Measurements from ENCODE around the gene CTDP1.

CTDP1 gene

DNA sequence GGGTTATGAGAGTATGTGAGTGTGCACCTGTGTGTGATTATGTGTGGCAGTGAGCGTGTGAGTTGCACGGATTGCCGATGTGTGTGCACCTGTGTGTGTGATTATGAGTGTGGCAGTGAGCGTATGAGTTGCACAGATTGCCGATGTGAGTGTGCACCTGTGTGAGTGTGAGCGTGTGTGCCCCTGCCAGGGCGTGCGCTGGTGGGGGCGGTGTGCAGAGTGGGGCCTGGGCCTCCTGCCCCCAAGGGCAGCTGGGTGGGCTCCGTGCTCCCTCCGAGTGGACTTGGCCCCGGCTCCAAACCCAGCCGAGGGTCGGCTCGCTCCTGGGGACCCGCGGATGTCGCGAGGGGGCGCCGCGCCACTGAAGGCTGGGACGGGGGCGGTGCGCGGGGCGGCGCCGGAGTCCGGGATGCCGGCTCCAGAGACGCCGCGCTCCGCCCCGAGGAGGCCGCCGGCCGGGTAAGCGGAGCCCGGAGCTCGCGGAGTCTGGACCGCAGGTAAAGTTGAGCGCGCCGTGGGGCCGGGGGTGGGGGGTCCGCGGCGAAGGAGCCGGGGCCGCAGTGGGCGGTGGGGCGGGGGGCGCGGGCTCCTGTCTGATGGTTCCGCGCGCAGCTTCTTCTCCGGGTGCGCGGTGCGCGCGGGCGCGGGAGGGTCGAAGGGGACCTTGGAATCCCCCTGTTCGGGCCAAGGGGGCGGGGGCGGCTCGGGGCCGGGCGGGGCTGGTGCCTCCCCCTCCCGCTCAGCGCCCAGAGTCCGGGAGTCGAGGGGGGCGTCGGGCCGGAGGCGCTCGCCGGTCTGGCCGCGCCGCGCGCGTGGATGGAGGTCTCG lies 118.1 kb downstream of the CTDP1 start, which contains the start of gene KCNG2:
KCNG2 (plus strand) TSS at position 421 of the 828 bp plus-strand sequence. CDS start 65,730 bp downstream, outside the sequence.
- DNase-seq (ENCODE audit: low read depth): no peak

GRCh38 chr18:79798346-79798998 lies 118.9 kb downstream of the CTDP1 start:
- DNase-seq (ENCODE audit: low read depth): no peak

- no peak for DNase-seq (ENCODE audit: low read depth)
Observed at GRCh38 chr18:79798999-79799370, 119.4 kb downstream of the CTDP1 start.

GRCh38 chr18:79799619-79800370 lies 120.2 kb downstream of the CTDP1 start:
- no peak for DNase-seq (ENCODE audit: low read depth)

DNA sequence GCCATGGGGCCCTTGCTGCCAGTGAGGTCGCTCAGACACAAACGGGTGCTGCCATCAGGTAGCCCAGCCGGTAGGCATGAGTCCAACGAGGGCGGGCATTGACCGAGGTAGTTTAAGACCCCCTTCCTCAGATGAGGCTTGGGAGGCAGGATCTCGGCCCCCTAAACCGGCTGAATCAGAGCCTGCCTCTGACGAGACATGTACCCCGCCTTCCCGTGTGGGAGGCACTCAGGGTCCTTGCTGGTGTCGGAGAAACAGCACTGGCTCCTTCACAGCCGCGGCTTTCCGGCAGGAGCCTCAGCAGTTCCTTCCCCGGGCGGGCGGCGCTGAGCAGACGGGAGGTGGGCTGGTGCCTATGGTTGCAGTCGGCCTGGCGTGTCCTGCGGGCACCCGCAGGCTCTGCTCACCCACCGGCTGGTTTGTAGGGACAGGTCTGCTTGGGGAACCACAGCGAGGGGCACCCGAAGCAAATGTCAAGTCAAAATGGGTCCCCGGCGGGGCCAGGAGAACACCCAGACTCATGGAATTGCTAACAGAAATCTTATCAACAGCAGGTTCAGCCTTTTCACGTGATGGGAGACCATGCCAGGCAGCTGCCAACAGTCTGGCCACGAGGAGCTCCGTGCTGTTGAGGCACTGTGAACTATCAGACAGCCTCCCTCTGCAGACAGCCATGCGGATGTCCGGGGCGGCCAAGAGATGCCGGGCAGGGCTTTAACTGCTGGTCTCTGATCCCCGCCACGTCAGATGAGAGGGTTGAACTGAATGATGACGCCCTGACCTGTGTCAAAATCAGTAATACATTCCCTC lies 121.0 kb downstream of the CTDP1 start:
- DNase-seq (ENCODE audit: low read depth): no peak

GRCh38 chr18:79801217-79801616 lies 121.6 kb downstream of the CTDP1 start:
- no peak for DNase-seq (ENCODE audit: low read depth)

GRCh38 chr18:79801641-79802040 lies 122.0 kb downstream of the CTDP1 start:
- no peak for DNase-seq (ENCODE audit: low read depth)

DNA sequence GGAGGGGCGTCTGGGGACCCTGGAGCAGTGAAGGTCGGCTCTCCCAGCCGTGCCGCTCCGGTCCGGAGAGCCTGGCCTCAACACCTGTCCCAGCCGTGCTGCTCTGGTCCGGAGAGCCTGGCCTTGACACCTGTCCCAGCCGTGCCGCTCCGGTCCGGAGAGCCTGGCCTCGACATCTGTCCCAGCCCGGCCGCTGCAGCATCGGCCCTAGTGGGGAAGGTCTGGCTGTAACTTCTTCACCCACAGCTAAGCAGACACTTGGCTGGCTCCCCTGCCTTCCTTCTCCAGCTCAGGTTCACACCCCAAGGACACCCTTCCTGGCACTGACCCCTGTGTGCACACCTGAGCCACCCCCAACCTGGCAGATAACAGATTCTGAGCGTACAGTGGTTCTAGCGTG lies 122.7 kb downstream of the CTDP1 start:
- DNase-seq (ENCODE audit: low read depth): no peak

DNA sequence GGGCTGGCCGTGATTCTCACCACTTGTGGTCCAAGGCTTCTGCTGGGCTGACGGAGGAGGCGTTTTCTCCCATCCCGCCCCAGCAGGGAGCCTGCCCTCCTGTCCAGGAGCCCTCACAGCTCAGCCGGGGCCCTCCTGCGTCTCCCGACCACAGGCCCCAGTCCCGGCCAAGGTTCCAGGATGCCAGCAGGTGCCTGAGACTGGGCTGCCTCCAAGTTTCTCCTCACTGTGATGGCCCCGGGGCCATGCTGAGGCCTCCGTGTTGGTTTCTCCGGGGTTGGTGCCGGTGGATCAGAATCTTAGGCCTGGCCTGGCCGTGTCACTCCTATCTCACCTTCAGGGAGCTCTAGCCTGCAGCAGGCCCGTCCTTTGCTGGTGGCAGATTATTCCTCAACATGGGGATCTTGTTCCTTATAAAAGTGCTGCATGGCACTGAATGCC lies 124.0 kb downstream of the CTDP1 start:
- DNase-seq (ENCODE audit: low read depth): no peak
